Activated T-cell treated with anti-CD3 and anti-CD28 coated beads for 48 hours (primary cell): ENCODE measurements around the gene INPP4B.
A peak's percentile ranks its signal among the peaks of the same experiment; 100 is the strongest.

Experiments
- DNase-seq: peaks from one replicate; pipeline ENCODE4 v3.0.0-alpha.2; 2020; ENCODE audit warnings: low read depth

INPP4B gene

DNA sequence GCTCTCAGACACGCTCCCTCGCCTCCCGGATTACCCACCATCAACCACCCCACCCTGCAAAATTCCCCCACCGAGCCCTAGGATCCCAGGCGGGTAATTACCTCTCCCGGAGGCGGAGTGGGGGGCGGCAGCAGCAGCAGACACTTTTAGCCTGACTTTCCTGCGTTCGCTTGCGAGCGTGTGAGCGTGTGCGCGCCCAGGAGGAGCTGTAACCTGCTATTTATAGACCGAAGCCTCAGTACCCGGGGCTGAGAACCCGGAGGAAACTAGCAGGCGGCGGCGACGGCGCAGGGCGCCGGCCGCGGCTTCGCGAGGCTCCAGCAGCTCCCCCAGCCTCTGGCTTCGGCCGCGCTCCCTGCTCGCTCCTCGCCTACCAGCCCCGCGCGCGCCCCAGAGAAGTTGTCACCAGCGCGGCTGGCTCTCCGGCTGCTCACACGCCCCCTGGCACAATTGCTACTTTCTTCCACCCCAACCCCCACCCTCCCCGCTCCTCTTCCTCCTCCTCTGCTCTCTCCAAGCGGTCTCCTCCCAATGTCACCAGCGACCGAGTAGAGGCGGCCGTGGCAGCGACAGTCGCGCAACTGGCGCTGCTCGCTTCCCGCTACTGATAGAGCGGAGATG, at the start of gene INPP4B:
TSS of gene INPP4B (minus strand) at position 194 of the 621 bp plus-strand sequence.
- DNase-seq: peak; percentile 56

DNA sequence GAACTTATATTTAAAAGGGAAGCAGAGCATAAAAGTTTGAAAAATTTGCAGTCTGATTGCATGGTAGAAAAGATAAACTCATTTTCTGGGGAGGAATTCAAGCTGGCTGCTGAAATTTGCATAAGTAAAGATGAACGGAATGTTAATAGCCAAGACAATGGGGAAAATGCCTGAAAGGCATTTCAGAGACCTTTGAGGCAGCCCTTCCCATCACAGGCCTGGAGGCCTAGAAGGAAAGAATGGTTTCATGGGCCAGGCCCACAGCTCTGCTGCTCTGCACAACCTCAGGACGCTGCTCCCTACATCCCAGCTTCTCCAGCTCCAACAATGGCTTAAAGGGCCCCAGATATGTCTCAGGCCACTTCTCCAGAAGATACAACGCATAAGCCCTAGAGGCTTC, 46.9 kb upstream of the INPP4B start:
- DNase-seq: no peak

DNA sequence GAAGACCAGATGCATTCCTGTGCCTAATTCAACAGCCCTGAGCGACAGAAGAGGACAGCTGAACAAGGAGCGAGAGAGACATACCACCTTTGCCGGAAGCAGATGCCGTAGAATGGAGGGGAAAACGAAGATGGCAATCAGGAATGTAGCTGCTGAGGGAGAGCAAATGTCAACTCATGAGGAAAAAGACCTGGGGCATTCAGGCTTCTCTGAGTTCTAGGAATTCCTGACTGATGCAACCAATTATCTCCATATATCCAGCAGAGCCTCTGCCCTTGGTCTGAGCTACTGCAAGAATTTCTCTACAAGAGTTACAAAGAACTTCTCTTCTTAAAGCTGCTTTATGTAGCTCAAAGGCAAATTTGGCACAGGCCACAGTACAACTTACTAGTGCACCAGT, 40.5 kb upstream of the INPP4B start:
- no peak for DNase-seq

DNA sequence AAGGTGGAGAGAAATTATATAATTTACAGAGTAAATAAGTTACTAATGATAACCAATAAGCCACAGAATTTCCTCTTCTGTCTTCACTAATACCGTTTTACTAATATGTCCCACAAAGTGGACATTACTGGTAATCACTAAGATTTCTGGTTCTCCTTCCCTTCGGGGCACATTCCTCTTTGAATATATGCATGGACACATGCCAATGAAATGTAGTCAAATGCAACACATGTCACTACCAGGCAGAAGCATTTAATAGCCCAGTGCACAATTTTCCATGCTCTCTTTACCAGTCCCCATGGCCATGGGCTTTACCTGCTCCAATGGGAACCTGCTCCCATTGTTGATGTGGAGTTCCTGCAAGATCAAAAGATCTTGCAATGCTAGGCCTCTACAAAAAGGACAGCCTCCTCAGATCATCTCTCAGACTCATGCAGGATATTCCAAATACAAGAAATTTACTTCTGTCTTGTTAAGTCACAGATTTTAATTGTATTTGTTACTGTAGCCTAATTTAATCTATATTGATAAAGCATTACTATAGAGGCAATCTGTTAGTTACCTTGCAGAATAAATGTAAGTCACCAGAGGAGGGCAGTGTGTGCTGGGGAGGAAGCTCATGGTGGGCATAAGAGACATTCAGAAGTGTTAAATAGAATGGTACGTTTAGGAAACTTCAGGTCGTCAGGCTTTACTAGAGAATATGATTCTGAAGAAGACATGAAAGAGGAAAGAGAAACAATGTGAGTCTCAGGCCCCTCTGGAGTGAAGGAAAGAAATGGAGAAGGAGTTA, 37.1 kb upstream of the INPP4B start:
- no peak for DNase-seq

DNA sequence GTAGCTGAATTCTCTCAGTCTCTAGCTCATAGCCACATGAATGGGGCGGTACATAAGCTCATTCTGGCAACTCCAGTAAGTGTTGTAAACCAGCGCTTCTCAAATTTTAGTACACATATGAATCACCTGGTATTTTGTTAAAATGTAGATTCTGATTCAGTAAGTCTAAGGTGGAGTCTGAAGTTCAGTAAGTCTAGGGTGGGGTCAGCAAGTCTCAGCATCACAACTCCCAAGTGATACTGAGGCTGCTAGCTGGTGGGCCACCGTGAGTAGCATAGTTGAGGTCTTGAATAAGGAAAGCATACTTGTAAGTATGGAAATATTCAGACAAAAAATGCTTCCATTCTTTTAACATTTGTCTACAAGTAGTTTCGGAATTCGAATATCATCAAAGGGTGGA, 36.1 kb upstream of the INPP4B start:
- no peak for DNase-seq

DNA sequence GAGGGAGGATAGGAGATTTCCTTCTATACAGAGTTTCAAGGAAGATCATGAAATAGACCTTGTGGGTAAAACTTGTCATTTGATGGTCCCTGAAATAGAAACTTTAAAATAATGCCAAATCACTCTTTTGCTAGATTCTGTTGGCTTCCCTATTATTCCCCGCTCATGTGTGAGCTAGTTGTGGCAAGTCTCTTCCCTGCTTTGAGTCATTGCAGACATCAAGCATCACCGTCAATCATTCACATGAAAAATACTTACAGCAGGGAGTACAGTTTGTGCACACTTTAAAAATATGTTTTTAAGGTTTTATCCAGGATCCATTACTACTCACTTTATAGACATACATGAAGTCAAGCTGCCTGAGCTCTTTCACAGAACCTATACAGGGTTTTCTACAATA, 35.2 kb upstream of the INPP4B start:
- DNase-seq: no peak

DNA sequence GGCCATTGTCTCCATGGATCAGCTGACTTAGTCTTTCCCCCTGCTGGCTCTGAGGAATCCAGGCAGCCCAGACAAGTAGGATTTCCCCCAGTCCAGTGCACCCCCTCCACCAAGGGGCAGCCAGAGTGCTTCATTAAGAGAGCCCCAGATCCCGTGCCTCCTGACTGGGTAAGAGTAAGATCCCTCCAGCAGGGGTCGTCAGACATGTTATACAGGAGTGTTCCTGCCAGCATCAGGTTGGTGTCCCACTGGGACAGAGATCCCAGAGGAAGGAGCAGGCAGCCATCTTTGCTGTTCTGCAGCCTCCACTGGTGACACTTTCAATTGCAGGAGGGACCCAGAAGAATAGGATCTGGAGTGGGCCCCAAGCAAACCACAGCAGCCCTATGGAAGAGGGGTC, 29.0 kb upstream of the INPP4B start:
- no peak for DNase-seq

DNA sequence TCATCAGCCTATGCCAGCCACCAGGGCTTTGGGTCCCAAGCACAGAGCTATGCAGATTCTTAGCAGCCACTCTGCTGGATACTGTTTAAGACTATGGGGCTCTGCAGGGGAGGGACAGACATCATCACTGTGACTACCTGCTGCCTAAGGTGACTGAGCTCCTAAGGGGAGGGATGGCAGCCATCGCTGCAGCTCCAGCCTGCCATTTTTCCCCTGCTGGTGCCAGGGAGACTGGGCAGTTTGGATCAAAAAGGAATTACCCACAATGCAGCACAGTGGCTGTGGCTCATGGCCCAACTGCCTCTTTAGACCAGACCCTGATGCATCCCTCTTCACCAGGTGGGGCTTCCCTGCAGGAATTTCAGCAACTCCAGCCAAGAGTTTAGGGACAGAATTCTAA, 28.6 kb upstream of the INPP4B start:
- no peak for DNase-seq

DNA sequence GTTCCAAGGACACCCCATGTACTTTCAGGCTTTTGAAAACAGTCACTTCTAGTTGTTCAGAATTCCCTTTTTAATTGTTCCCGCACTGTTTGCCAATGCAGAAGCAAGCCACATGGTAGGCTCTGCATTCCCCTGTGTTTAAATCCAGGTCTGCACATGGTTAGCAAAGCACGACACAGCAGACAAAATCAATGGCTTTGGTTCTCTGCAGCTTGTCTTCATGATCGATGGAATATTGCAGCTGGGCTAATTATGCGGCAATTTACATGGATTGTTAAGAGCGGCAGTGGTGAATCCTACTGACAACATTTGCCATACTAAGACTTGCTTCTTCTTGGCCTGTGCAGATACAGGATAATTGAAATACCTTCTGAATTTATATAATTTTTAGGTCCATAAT, 20.6 kb upstream of the INPP4B start:
- no peak for DNase-seq

DNA sequence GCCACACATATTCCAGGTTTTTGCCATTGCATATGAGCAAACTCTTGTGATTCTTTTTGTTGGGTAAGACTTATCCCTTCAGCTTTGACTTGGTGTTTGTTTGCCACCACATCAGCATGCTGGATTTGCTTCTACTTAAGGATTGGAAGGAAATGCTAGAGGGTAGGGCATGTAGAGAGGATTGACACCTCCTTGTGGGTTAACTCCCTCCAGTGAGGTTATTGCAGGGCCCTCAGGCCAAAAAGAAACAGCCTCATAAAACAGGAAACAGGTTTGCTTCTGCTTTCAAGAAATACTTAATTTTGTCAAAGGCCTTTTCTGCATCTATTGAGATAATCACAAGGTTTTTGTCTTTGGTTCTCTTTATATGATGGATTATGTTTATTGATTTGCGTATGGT, 15.2 kb upstream of the INPP4B start:
- DNase-seq: no peak

DNA sequence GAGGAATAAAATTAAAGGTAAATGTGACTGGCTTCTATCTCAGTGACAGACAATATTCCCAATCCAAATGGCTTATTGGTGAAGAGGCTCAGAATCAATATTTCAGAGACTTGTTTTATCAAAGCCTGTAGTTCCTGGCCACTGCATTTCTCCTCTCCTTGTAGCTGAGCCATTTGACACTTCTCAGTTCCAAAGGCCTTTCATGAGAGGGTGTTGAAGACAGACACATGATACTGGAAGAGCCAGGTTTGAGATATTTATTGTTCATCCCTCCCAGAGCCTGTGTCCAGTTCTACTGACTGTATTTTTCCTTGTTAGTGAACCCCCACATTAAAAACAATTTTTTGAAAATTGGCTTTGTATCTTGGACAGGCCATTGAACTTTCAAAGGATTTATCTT, 12.9 kb upstream of the INPP4B start:
- no peak for DNase-seq

DNA sequence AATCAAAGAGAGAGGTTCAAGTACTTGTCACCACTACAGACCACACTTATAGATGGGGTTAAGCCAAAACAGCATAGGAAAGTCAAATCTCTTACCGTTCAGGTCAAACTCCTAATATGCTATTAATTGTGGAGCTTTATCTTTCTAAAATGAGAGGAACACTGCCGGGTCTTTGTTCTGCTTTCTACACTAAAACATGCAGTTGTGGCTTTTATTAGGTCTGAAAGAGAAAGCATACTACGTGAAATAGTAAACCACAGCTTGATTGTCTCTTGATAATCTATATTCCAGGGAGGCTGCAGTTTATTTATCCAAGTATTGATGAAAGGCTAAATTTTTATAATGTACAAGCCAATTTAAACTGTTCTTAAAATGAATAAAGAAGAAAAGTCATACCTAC, 12.3 kb upstream of the INPP4B start:
- no peak for DNase-seq

DNA sequence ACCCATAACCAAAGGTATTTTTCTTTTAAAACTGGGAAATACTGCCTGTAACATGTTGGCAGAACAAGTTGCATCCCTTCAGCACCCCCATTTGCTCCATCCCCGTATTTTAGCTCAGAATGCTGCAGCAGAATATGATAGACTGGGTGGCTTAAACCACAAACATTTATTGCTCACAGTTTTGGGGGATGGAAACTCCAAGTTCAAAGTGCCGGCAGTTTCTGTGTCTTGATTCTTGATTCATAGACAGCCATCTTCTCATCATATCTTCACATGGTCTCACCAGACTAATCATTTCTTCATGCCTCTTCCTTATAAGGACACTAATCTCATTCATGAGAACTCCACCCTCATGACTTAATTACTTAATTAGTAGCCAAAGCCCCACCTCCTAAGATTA, 10.5 kb upstream of the INPP4B start:
- DNase-seq: no peak

DNA sequence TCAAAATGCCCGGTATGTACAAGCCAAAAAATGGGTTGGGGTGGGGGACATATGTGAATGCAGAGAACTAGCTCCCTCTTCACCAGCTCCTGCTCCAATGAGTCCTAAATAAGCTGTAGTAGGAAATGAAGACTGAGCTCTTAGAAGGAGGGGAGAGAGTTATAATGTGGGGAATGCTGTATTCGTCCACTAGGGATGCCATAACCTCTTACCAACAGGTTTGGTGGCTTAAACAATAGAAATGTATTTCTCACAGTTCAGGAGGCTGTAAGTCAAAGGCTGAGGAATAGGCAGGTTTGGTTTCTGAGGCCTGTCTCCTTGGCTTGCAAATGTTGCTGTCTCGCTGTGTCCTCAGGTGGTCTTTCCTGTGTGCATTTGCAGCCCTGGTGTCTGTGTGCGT, 4.4 kb upstream of the INPP4B start:
- no peak for DNase-seq

DNA sequence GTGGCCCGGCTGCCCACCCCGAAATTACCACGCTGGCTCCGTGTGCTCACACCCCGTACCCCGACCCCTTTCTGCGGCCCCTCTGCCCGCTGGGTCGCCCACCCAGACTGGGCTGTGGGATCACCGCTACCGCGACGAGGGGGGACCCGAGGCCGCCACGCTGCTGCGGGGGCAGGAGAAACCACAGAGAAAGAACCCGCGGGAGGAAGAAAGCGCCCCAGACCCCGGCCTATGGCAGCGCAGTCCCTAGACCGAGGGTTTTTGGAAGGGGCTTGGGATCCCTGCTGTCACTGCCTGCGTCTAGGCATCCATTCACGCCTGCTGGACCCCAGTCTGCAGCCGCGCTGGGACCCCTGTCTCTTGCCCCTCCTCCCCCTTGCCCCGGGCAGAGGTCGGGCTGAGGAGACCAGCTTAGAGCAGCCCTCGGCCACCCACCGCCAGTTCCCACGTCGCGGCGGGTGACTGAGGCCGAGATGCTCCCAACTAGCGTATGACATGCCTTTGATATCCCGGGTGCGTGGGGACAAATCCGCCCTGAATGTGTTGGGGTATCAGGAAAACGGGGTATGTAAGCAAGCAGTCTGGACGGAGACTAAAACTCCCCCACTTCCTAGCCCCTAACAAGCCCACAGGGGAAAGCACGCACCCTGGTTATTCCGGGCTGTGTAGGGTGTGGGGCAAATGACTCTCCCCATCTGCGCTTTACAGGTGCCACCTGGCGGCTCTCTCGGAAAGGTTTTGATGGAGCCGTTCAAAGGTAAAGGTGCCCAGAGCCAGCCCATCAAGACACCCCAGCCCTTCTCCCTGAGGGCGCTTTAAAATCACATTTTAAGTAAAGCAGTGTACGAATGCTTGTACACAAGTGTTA, 862 bp upstream of the INPP4B start:
- peak; percentile 61 for DNase-seq

DNA sequence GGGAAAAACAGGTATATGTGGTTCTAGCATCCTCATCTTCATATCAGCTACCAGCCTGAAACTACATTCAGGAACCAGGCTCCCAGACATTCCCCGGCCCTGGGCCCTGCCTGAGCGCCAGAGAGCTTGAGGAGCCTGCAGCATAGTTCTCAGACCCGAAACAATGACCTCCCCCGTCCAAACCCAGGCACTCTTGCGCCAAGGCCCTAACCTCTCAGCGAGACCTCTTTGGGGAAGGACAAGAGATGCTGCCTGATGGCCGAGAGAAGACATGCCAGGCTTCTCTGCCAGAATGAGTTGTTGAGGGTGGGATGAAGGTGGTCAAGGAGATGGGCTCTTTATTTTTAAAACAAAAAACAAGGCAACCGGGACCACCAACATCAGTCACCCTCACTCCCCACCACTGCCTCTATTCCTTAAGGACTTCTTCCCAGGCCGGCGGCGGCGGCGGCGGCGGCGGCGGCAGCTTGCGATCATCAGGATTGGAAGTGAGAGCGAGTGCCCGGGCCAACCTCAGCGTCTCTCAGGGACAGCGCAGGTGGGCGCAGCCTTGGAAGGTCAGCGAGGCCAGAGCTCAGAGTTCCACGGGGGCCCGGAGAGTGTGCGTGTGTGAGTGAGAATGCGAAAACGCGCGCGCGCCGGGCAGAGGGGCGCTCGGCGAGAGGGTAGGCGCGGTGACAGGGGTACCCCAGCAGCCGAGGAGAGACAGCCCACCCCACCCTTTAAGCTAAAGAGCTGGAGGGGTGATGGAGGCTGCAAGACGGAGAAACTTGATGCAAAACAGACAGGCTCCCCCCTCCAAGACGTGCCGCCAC, 601 bp downstream of the INPP4B start:
- DNase-seq: no peak

DNA sequence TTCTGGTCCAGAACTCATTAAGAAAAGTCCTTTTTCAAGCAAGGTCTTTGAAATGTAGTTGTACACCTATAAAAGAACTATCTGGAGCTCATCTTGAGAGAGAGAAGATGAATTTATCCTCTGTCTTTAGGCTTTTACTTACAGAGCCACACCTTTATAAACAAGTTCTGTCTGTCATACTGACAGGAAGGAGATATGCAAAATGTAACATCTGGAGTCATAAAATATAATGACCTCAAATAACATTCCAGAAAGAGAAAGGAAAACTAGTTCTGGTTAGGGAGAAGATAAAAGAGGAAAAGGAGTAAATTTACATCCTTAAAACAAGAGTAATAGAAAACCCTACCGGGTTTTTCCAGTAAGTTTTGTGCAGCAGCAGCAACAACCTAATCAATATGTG, 1.3 kb downstream of the INPP4B start:
- no peak for DNase-seq

DNA sequence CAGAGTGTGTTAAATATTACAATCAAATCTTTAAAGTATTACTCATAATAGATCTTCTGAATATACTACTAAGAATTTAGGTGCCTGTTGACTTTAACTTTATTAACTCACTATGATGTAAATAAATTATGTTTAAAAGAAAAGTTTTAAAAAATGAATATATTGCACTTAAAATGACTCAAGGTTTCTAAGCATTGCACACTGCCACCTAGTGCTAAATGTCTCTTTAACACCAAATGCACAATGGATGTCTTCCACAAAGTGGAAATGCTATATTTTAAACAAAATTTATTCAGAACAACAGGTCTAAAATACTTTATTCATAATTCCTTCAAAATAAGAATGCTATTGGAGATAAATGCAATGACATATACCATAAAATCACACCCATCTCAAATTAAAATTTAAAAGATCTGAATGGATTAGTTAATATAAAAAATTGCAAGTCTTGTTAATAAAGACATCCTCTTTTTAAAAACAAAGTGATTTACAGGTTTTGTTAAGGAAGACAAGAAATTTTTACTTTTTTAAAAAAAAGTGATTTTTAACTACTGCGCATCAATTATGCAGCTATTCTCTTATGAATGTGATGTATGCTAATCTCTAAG, 5.5 kb downstream of the INPP4B start:
- DNase-seq: no peak

DNA sequence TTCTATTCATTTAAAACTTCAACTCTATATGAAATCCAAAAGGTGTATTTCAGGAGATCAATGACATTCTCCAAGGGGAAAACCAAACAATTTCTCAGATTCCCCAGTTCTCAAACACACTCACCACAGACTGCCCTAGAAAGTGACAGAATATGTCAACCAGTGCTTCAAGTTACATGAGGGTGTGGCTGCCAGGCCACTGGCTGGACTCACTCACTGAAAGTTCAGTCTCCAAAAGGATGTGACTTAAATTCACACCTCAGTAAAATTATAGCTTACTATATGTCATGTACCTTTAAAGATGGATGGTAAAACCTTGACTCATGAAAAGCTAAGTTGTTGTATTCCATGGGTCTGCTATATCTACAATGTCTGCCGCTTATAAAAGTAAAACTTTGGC, 7.3 kb downstream of the INPP4B start:
- DNase-seq: no peak

DNA sequence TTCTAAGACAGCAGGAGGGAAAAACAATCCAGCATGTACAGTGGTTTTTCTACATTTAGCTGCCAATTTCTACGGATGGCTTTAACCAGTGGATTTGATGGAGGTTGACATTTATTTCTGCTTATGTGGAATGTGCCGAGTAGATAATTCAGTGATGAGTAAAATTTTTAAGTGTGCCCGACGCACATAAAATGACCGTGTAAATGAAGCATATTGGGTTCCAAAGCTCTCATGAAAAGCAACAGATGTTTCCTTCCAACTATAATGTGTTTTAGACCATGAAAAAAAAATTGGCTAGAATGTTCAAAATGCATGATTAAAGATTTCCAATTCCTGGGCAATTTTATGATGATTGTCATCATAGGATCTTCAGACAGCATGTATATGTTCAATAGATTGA, 14.1 kb downstream of the INPP4B start:
- no peak for DNase-seq

DNA sequence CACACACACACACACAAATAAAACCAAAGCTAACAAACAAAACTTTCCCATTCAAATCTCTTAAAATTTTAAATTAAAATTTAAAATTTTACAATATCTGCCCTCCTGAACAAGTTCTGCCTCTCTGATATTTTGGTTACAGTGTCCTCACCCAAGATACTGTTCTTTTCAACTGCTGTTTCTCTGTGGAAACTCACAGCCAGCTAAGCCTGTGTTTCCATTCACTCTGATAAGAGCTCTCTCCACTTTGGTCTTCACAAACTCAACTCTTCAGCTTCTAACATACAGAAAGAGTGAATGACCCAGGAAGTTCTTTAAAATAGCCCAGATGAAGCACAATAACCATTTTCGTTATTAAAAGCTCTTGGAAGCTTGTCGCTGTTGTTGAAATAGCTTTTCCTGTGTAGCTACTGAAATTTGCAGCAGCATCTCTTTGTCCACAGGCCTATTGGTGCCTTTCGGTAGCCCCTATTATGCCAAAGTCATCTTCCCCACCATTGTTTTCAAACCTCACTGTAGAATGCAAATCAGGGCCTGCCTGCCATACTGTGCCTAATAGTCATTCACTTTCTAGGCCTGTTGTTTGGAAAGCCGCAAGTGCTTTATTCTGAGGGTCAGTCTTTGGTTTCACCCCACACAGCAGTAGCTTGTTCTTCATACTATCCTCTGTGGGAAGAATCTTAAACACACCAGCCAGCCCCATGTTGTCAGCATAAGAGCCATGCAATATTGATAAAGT, 19.4 kb downstream of the INPP4B start:
- no peak for DNase-seq
